Lower leg skin (tissue), 4 donors: Measurements from ENCODE around the gene RUVBL2. TPM values are rescaled to one million over a fixed set of nuclear protein-coding genes. Genes with fewer than 3 reads are reported as not detected.
"Not testable (repeated sequence)": the region's sequence is repeated elsewhere in the genome, so short reads cannot be mapped to it uniquely, and the experiment has no call there.

ENCODE experiments used
- DNase-seq, 2 donors: peaks; one replicate each; pipeline ENCODE4 v3.0.0-alpha.2; 2019; ENCODE audit warnings: low spot score in 2 of 2
- H3K4me3 ChIP-seq: fragments of 200-600 bp; sonication (generic); 2 replicates; pipeline ENCODE4 v1.5.1; 2017; ENCODE audit warnings: mild to moderate bottlenecking, low read depth; ENCODE audit not compliant: poor library complexity, severe bottlenecking
- POLR2A ChIP-seq, 2 donors: fragments of 450-650 bp; IDR thresholded peaks; one replicate each; pipeline ENCODE4 v1.6.1; 2016 to 2017; ENCODE audit warnings: antibody characterized with exemption in 2 of 2, mild to moderate bottlenecking in 1 of 2, moderate library complexity in 1 of 2
- WGBS, 2 donors: methylation state at CpG; one replicate each; pipeline ENCODE4 v1.1.5; 2018; 5-methylcytosine and 5-hydroxymethylcytosine counted together
- intact Hi-C: fragments of 100-400 bp; cut with DNase I; formaldehyde crosslinking; loops from one replicate; pipeline ENCODE4 v1.15.0; 2023; ENCODE audit warnings: low total_unique reads
- total RNA-seq, 4 donors: library from RNA; depleted of rRNA; stranded (reverse); fragments of >200 nt; gene quantifications; one replicate each; pipeline ENCODE4 v1.1.0, GENCODE V29; 2016
- TF ChIP-seq, protein P1 (sequence below), 3 donors: fragments of 450-650 bp; IDR thresholded peaks; one replicate each; pipeline ENCODE4 v1.5.1; 2016; ENCODE audit warnings: antibody characterized with exemption in 3 of 3, mild to moderate bottlenecking in 3 of 3, moderate library complexity in 2 of 3

The RUVBL2 gene
- total RNA-seq, 4 donors from 2014 or later, result 61.3 to 83.8 (median 83.3) TPM

DNA sequence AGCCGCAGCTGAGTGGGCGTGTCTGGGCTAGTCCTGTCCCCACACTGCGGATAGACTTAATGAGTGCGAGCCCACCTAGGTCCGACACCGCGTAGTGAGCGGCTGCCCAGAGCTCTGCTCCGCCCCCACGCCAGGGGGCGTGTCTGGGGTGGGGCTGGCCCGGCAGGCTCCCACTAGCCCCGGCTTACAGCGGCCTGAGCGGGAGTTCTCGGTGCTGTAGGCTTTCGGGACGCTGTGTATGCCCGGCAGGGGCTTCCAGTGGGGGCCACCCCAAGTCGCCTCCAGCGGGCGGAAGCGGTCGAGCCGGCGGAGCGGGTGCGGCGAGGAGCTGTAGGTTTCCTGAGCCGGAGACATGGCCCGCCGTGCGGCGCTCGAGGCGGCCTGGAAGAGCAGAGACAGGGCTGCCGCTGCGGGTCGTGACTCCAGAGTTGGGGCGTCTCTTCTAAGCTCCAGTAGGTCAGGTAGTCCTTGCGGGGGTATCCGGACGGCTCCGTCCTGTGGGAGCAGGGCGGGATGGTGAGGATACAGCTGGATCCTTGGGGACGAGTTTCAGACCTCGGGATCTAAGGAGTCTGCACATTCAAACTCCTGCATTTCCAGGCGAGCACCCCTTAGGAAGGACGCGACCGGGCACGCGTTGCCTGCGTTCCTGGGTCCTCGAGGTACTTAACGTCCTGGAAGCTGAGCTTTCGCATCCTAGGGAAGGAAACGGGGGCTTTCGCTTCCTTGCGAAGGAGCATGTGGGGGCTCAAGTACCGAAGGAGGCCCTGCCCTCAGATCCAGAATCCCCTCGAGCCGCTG is 62.6 kb downstream of the RUVBL2 start:
- no peak for TF ChIP-seq POLR2A (IDR thresholded peaks at IDR 0.05)
- TF ChIP-seq, protein P1, sequence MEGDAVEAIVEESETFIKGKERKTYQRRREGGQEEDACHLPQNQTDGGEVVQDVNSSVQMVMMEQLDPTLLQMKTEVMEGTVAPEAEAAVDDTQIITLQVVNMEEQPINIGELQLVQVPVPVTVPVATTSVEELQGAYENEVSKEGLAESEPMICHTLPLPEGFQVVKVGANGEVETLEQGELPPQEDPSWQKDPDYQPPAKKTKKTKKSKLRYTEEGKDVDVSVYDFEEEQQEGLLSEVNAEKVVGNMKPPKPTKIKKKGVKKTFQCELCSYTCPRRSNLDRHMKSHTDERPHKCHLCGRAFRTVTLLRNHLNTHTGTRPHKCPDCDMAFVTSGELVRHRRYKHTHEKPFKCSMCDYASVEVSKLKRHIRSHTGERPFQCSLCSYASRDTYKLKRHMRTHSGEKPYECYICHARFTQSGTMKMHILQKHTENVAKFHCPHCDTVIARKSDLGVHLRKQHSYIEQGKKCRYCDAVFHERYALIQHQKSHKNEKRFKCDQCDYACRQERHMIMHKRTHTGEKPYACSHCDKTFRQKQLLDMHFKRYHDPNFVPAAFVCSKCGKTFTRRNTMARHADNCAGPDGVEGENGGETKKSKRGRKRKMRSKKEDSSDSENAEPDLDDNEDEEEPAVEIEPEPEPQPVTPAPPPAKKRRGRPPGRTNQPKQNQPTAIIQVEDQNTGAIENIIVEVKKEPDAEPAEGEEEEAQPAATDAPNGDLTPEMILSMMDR (IDR thresholded peaks at IDR 0.05), result no peak
- H3K4me3 ChIP-seq, result peak overlapping the region; percentile 17
- peak in 1 of 2 donors; percentile 90 for DNase-seq
- 0 to 1% methylated on average over 38 to 48 of the region's 63 CpGs for WGBS, 2 donors
- intact Hi-C loops, result no loop called here

DNA sequence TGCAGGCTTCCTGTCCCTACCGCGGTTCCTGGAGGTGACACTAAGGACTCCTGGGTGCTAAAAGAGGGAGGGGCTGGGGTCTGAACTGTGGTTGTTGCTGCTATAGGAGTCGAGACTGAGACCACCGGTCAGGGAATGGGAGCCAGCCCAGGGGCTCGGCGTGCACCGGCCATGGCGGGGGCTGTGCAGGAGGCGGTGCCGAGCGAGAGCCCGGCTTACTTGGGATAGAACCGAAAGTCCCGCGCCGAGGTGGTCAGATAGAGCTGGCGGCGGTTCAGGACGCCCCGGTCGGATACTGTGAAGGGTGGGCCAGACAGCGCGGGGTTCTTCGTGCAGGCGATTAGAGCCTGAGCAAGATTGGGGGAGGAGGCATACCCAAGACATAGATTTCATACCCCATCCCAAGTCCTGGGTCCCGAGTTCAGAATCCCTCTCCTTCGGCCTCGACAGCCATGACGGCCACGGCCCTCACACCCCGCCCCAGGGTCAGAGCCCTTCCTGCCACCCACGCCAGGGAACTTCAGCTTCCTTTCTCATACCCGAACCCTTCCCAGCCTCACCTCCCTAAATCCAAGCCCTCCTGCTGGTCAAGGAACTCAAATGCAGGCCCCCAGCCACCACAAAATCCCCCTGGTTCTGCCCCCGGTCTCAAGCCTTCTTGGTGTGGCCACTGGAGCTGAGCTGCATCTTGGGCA is 63.4 kb downstream of the RUVBL2 start:
- WGBS, 2 donors, result 2 to 4% methylated on average over 27 to 30 of the region's 34 CpGs
- intact Hi-C loops, DNase-seq: not testable (repeated sequence)
- peak overlapping the region; percentile 13 for H3K4me3 ChIP-seq

DNA sequence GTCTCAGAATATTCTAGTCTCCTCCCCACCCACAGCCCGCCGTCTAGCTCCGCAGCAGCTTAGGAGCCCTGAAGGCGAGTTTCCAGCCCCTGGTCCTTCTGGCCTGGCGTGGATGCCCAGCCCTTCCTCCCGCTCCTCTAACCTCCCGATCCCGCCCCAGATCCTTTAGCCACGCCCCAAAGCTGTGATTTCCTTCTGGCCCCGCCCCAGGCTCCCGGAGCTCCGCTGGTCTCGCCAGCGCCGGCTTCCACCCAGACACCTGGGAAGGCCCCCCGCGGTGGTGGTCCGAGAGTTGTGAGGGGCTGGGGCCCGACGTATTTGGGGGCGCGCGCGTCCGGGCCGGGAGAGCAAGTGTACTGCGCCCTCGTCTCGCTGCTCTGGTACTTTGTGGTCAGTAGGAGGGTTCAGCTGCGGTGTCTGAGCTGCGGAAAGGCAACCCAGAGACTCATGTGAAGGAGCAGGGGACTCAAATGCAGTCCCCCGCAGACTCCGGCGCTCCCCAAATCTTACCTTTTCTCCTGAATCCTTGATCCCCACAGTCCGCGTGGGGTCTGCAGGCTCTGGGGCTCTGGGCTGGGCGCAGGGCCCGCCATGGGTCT is 64.0 kb downstream of the RUVBL2 start, which contains the start of gene CGB7:
Gene CGB7 (minus strand): TSS at position 114 of the 599 bp plus-strand sequence. CDS start 2,374 bp downstream, outside the sequence.
- intact Hi-C loops, result no loop called here
- TF ChIP-seq POLR2A (IDR thresholded peaks at IDR 0.05), result no peak
- TF ChIP-seq, protein P1 (IDR thresholded peaks at IDR 0.05), result no peak
- peak within 1 kb of the TSS; percentile 13 for H3K4me3 ChIP-seq
- DNase-seq, result peak; percentile 67 to 95
- 3 to 4% methylated on average over 21 to 31 of the region's 38 CpGs for WGBS, 2 donors

DNA sequence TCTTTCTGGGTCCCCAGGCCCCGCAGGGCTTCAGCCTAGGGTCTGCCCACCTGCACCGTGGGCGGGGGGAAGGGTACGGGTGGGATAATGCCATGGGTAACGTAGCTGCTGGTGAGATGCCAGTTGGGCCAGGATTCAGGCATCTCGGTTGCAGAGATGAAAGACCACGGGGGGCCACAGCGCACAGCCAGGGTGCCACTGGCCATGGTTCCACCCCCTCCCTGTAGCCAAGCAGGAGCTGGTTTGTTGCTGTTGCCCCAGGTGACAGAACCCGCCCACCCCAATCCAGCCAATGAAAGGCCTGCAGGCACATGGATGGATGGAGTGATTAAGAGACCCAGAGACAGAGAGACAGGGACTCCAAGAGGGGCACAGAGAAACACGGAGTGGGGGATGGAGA is 64.9 kb downstream of the RUVBL2 start:
- no peak for DNase-seq
- intact Hi-C loops, result no loop called here
- WGBS, 2 donors, result 32 to 45% methylated on average over 10 of the region's 10 CpGs
- no peak overlapping the region for H3K4me3 ChIP-seq
- TF ChIP-seq, protein P1 (IDR thresholded peaks at IDR 0.05), result no peak
- TF ChIP-seq POLR2A (IDR thresholded peaks at IDR 0.05), result no peak

DNA sequence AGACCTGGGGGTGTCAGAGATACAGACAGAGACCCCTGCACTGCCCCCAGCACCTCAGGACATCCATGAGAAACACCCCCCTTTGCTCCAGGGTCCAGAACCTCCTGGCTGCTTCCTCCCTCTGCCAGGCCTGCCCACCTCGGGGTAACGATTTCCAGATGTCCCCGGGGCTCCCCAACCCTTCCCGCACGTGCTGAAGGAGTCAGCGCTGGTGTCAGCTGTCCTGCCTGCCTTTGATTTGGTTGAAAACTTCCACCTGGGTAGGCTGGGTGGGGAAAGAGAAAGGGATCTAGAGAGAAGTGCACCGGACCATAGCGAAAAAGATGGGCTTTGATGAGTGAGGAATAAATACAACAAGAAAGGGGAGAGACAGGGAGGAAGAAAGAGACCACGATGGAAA is 65.4 kb downstream of the RUVBL2 start:
- no peak for DNase-seq
- intact Hi-C loops, result no loop called here
- H3K4me3 ChIP-seq, result no peak overlapping the region
- 34 to 37% methylated on average over 9 of the region's 9 CpGs for WGBS, 2 donors
- TF ChIP-seq POLR2A (IDR thresholded peaks at IDR 0.05), result no peak
- TF ChIP-seq, protein P1 (IDR thresholded peaks at IDR 0.05), result no peak

DNA sequence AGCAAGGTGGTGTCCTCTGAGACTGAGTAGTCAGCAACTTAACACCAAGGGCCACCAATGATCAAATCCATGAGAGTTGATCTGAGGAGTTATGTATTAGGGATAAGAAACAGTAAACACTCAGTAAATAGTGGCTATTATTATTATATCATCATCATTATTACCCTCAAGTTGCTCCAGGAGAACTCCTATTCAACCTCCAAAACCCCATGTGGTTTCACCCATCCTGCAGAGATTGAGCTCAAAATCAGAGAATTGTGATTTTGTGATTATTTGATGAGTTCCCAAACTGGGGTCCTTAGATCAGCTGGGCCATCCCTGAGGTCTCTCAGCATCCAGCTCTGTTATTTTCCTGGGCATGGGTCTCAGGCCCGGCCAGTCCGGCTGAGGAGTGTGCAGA is 67.3 kb downstream of the RUVBL2 start:
- no peak for DNase-seq
- TF ChIP-seq POLR2A (IDR thresholded peaks at IDR 0.05), result no peak
- TF ChIP-seq, protein P1 (IDR thresholded peaks at IDR 0.05), result no peak
- 95 to 100% methylated on average over 2 of the region's 2 CpGs for whole genome bisulfite sequencing, 2 donors
- intact Hi-C loops, result no loop called here
- H3K4me3 ChIP-seq, result no peak overlapping the region
